HepG2 (cell line): ENCODE measurements around the gene CHDH. TPM values are rescaled to one million over a fixed set of nuclear protein-coding genes. Genes with fewer than 3 reads are reported as not detected.

ENCODE experiments used
- ATF6 ChIP-seq: sonication (generic); formaldehyde crosslinking; conservative IDR thresholded peaks from 2 replicates; pipeline ENCODE4 v1.4.0; 2020; ENCODE audit warnings: missing genetic modification reagents
- BRF2 ChIP-seq: sonication (generic); formaldehyde crosslinking; IDR thresholded peaks from 2 replicates; pipeline ENCODE4 v1.8.1; 2022; ENCODE audit warnings: mild to moderate bottlenecking, missing genetic modification reagents
- CEBPB ChIP-seq: IDR thresholded peaks from 2 replicates; pipeline ENCODE4 v1.6.1; 2011; ENCODE audit warnings: low read depth, low read length, improper control_type of control experiment, borderline replicate concordance
- EEA1 ChIP-seq: sonication (generic); formaldehyde crosslinking; IDR thresholded peaks from 2 replicates; pipeline ENCODE4 v1.5.1; 2020; ENCODE audit warnings: mild to moderate bottlenecking, missing genetic modification reagents, borderline replicate concordance
- GMEB2 ChIP-seq: IDR thresholded peaks from 2 replicates; pipeline ENCODE4 v1.6.1; 2016; ENCODE audit warnings: missing biosample characterization, missing genetic modification reagents, low read depth
- HMG20A ChIP-seq: IDR thresholded peaks from 2 replicates; pipeline ENCODE4 v1.6.1; 2016; ENCODE audit warnings: borderline replicate concordance
- POLR2AphosphoS5 ChIP-seq: IDR thresholded peaks from 2 replicates; pipeline ENCODE4 v1.6.1; 2012; ENCODE audit warnings: low read depth, low read length
- PRDM4 ChIP-seq: sonication (generic); formaldehyde crosslinking; IDR thresholded peaks from 2 replicates; pipeline ENCODE4 v1.9.0; 2021; ENCODE audit warnings: missing genetic modification reagents, borderline replicate concordance
- SALL2 ChIP-seq: sonication (generic); formaldehyde crosslinking; IDR thresholded peaks from 2 replicates; pipeline ENCODE4 v1.8.1; 2023; ENCODE audit warnings: mild to moderate bottlenecking, missing genetic modification reagents, inconsistent platforms
- SMARCC2 ChIP-seq: fragments of 450-650 bp; IDR thresholded peaks from 2 replicates; pipeline ENCODE4 v1.6.1; 2017; ENCODE audit warnings: antibody characterized with exemption, mild to moderate bottlenecking
- ZBTB39 ChIP-seq: sonication (generic); formaldehyde crosslinking; IDR thresholded peaks from 2 replicates; pipeline ENCODE4 v1.5.0; 2020; ENCODE audit warnings: missing genetic modification reagents
- ZFP37 ChIP-seq: sonication (generic); formaldehyde crosslinking; IDR thresholded peaks from 2 replicates; pipeline ENCODE4 v1.4.0; 2020; ENCODE audit warnings: missing genetic modification reagents, borderline replicate concordance
- ZFP41 ChIP-seq: sonication (generic); formaldehyde crosslinking; IDR thresholded peaks from 2 replicates; pipeline ENCODE4 v1.4.0; 2020; ENCODE audit warnings: mild to moderate bottlenecking, missing genetic modification reagents, borderline replicate concordance
- ZFP90 ChIP-seq: sonication (generic); formaldehyde crosslinking; IDR thresholded peaks from 2 replicates; pipeline ENCODE4 v1.8.0; 2022; ENCODE audit warnings: missing genetic modification reagents, mild to moderate bottlenecking, inconsistent platforms, borderline replicate concordance
- ZNF121 ChIP-seq: sonication (generic); formaldehyde crosslinking; IDR thresholded peaks from 2 replicates; pipeline ENCODE4 v1.5.0; 2020; ENCODE audit warnings: mild to moderate bottlenecking, missing genetic modification reagents
- ZNF207 ChIP-seq: fragments of 450-650 bp; IDR thresholded peaks from 2 replicates; pipeline ENCODE4 v1.6.1; 2016; ENCODE audit warnings: antibody characterized with exemption, borderline replicate concordance
- ZNF280B ChIP-seq: sonication (generic); formaldehyde crosslinking; IDR thresholded peaks from 2 replicates; pipeline ENCODE4 v1.5.0; 2020; ENCODE audit warnings: missing genetic modification reagents, mild to moderate bottlenecking, borderline replicate concordance
- ZNF496 ChIP-seq: sonication (generic); formaldehyde crosslinking; IDR thresholded peaks from 2 replicates; pipeline ENCODE4 v1.8.1; 2023; ENCODE audit warnings: mild to moderate bottlenecking, moderate library complexity, missing genetic modification reagents; ENCODE audit not compliant: insufficient replicate concordance
- ZNF550 ChIP-seq: sonication (generic); formaldehyde crosslinking; IDR thresholded peaks from 2 replicates; pipeline ENCODE4 v1.4.0; 2020; ENCODE audit warnings: mild to moderate bottlenecking, missing genetic modification reagents, borderline replicate concordance
- polyA plus RNA-seq, 8 experiments: library from polyadenylated mRNA; depleted of rRNA in 3 of 8; stranded (reverse) in 7 of 8; unstranded in 1 of 8; fragments of >200 nt; fragmentation: Illumina TruSeq in 4 of 8; extraction: Trizol in 4 of 8; gene quantifications; 2 replicates each; pipeline versions ENCODE4 v1.2.1 to v1.2.3, GENCODE V29; 2011 to 2016; ENCODE audit warnings: low read depth in 4 of 8, missing spikeins in 1 of 8, mixed read lengths in 1 of 8; ENCODE audit not compliant: insufficient read depth in 1 of 8
- total RNA-seq, 5 experiments: library from RNA; depleted of rRNA; stranded (reverse); fragments of >200 nt; fragmentation: Illumina TruSeq; extraction: Trizol; gene quantifications; 2 replicates each; pipeline ENCODE4 v1.2.3, GENCODE V29; 2016; ENCODE audit warnings: low read depth in 1 of 5

CHDH gene
- total and polyA plus RNA-seq, 2 of the 13 experiments (the other 11 are each of a cell fraction or from before 2014, with no cell fraction given): 28.1 to 48.9 TPM

- TF ChIP-seq ZBTB39 (no peak), EEA1 (CRISPR knock-in tag) (no peak), ZFP37 (CRISPR knock-in tag) (no peak), GMEB2 (no peak), CEBPB (no peak), ZNF496 (no peak), POLR2AphosphoS5 (0 out of 2 replicates have a peak, but pooled peaks have one; percentile 19), ZNF550 (CRISPR knock-in tag) (no peak), SALL2 (no peak), ATF6 (no peak), ZNF207 (no peak), PRDM4 (CRISPR knock-in tag) (no peak), SMARCC2 (no peak), ZNF121 (CRISPR knock-in tag) (no peak), HMG20A (CRISPR knock-in tag) (no peak), ZFP90 (CRISPR knock-in tag) (no peak), ZFP41 (CRISPR knock-in tag) (no peak), ZNF280B (CRISPR knock-in tag) (no peak), BRF2 (CRISPR knock-in tag) (no peak)
Measured at GRCh38 chr3:53815067-53815466, 31.2 kb downstream of the CHDH start (continued).
